Panc1 (cell line): ENCODE data around the gene CIBAR2. TPM values are rescaled to one million over a fixed set of nuclear protein-coding genes. Genes with fewer than 3 reads are reported as not detected.

ENCODE experiments used
- ATAC-seq: fragments of 200-7000 bp; cut with Tn5 transposase; 2 replicates; pipeline ENCODE4 v1.9.1; 2020; ENCODE audit warnings: mild to moderate bottlenecking, moderate library complexity
- BruUV-seq: library from RNA; stranded (reverse); fragments of 400-500 nt; replicated peaks from 2 replicates; lab custom pipeline; 2021; lab: Mats Ljungman, UMichigan
- CTCF ChIA-PET: fragments of 300-600 bp; sonication (Branson Sonifier 250); formaldehyde crosslinking; loops from one replicate; lab custom pipeline; 2022; ENCODE audit warnings: antibody characterized with exemption; lab: Charles Lee
- POLR2A ChIA-PET: fragments of 300-600 bp; sonication (Branson Sonifier 250); formaldehyde crosslinking; loops from one replicate; lab custom pipeline; 2022; ENCODE audit warnings: antibody characterized with exemption; lab: Charles Lee
- DNase-seq: peaks from one replicate; pipeline ENCODE4 v3.0.0-alpha.2; 2010; ENCODE audit warnings: low read depth, low spot score
- H3K27ac ChIP-seq: 2 replicates; pipeline ENCODE4 v1.5.1; 2011; ENCODE audit warnings: mild to moderate bottlenecking, low read length, inconsistent platforms
- H3K27me3 ChIP-seq: fragments of 200-500 bp; sonication (Bioruptor generic); 2 replicates; pipeline ENCODE4 v1.6.0; 2014; ENCODE audit warnings: low read length, inconsistent platforms; ENCODE audit not compliant: control insufficient read depth, insufficient read depth
- H3K36me3 ChIP-seq: fragments of 200-500 bp; sonication (Bioruptor generic); 2 replicates; pipeline ENCODE4 v1.5.1; 2014; ENCODE audit warnings: inconsistent platforms, mild to moderate bottlenecking, low read length, moderate library complexity; ENCODE audit not compliant: control insufficient read depth, insufficient read depth
- H3K4me1 ChIP-seq: 2 replicates; pipeline ENCODE4 v1.5.1; 2011; ENCODE audit warnings: inconsistent platforms, mild to moderate bottlenecking, low read length, moderate library complexity; ENCODE audit not compliant: control insufficient read depth, insufficient read depth
- H3K4me3 ChIP-seq, 2 experiments: 2 replicates each; pipeline ENCODE4 v1.5.1; 2011 to 2012; ENCODE audit warnings: low read depth in 2 of 2, low read length in 2 of 2, mild to moderate bottlenecking in 2 of 2, inconsistent platforms in 1 of 2, moderate library complexity in 1 of 2
- H3K9me3 ChIP-seq: fragments of 200-500 bp; sonication (Bioruptor generic); 2 replicates; pipeline ENCODE4 v1.5.1; 2014; ENCODE audit warnings: low read depth, mild to moderate bottlenecking, inconsistent platforms, low read length, moderate library complexity; ENCODE audit not compliant: control insufficient read depth, insufficient read depth
- POLR2AphosphoS5 ChIP-seq: IDR thresholded peaks from 2 replicates; pipeline ENCODE4 v1.6.1; 2012; ENCODE audit warnings: mild to moderate bottlenecking, low read depth, low read length, moderate library complexity
- REST ChIP-seq, 2 experiments: IDR thresholded peaks; 2 replicates each; pipeline ENCODE4 v1.6.1; 2011 to 2012; ENCODE audit warnings: low read depth in 2 of 2, control low read depth in 1 of 2, low read length in 1 of 2, mild to moderate bottlenecking in 1 of 2, moderate library complexity in 1 of 2; ENCODE audit not compliant: insufficient read depth in 1 of 2
- SIN3A ChIP-seq: IDR thresholded peaks from 2 replicates; pipeline ENCODE4 v1.6.1; 2012; ENCODE audit warnings: low read depth, mild to moderate bottlenecking, low read length, moderate library complexity, borderline replicate concordance; ENCODE audit not compliant: insufficient read depth
- TCF7L2 ChIP-seq: IDR thresholded peaks from 2 replicates; pipeline ENCODE4 v1.6.1; 2011; ENCODE audit warnings: mild to moderate bottlenecking, low read depth, low read length, inconsistent platforms
- in situ Hi-C: cut with HindIII; loops from 2 replicates; pipeline ENCODE4 v1.10.0; 2016; ENCODE audit warnings: low sequenced_read_pairs, low pct_unique_long_range_greater_than_20kb
- intact Hi-C: fragments of 100-400 bp; cut with micrococcal nuclease; formaldehyde crosslinking; loops from one replicate; pipeline ENCODE4 v1.10.0; 2022; ENCODE audit not compliant: unreplicated experiment
- total RNA-seq: library from RNA; stranded (reverse); gene quantifications from one replicate; pipeline ENCODE4 v1.2.1, GENCODE V29; 2021; ENCODE audit not compliant: unreplicated experiment
- TF ChIP-seq, protein P1 (sequence below): fragments of 450-650 bp; IDR thresholded peaks from 2 replicates; pipeline ENCODE4 v1.5.1; 2017; ENCODE audit warnings: mild to moderate bottlenecking

CIBAR2 gene
- total RNA-seq, 1 experiment from 2014 or later = not detected

GRCh38 chr16:85107532-85107931 lies 4.7 kb downstream of the CIBAR2 start:
- no peak for ATAC-seq
- Histone ChIP-seq H3K27me3 (no peaks in the 10 kb centered on the region), H3K4me3 (no peak overlapping the region), H3K27ac (no peak overlapping the region), H3K36me3 (no peaks in the 10 kb centered on the region), H3K4me1 (no peaks in the 10 kb centered on the region), H3K9me3 (no peaks in the 10 kb centered on the region)
- TF ChIP-seq SIN3A = no peak
- TF ChIP-seq, protein P1, sequence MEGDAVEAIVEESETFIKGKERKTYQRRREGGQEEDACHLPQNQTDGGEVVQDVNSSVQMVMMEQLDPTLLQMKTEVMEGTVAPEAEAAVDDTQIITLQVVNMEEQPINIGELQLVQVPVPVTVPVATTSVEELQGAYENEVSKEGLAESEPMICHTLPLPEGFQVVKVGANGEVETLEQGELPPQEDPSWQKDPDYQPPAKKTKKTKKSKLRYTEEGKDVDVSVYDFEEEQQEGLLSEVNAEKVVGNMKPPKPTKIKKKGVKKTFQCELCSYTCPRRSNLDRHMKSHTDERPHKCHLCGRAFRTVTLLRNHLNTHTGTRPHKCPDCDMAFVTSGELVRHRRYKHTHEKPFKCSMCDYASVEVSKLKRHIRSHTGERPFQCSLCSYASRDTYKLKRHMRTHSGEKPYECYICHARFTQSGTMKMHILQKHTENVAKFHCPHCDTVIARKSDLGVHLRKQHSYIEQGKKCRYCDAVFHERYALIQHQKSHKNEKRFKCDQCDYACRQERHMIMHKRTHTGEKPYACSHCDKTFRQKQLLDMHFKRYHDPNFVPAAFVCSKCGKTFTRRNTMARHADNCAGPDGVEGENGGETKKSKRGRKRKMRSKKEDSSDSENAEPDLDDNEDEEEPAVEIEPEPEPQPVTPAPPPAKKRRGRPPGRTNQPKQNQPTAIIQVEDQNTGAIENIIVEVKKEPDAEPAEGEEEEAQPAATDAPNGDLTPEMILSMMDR = no peak
- no peak for TF ChIP-seq POLR2AphosphoS5
- TF ChIP-seq REST (IDR thresholded peaks at IDR 0.05; ENCODE audit: insufficient read depth in 1 of 2, low read depth in 2 of 2, low read length in 1 of 2) = no peak
- TF ChIP-seq TCF7L2 = no peak
- CTCF ChIA-PET = no interaction called here
- POLR2A ChIA-PET = no interaction called here
- no TSS peak for BruUV-seq
- in situ Hi-C loops = no loop called here
- intact Hi-C loops = no loop called here
- DNase-seq = no peak

DNA sequence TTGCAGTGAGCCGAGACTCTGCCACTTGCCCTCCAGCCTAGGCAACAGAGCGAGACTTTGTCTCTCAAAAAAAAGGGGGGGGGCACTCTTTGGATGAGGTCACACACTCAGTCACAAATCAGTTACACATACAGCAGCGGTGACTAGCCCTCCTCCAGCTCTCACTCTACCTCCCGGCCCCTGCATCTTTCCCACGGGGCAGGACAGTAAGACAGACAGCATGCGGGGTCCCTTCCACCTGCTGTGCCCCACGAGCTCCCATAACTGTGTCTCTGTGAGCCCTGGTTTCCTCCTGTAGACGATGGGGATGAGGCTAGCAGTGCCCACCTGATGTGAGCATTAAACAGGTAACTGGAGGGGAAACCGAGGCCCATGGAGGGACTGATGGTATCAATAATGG lies 5.2 kb downstream of the CIBAR2 start:
- Histone ChIP-seq H3K36me3 (no peaks in the 10 kb centered on the region), H3K9me3 (no peaks in the 10 kb centered on the region), H3K27me3 (no peaks in the 10 kb centered on the region), H3K27ac (no peak overlapping the region), H3K4me3 (no peak overlapping the region), H3K4me1 (no peaks in the 10 kb centered on the region)
- intact Hi-C loops (no loop called here), in situ Hi-C loops (no loop called here)
- no peak for DNase-seq
- ChIA-PET POLR2A (no interaction called here), CTCF (interaction anchor here (0.7 kb wide), 1 partner anchor 21 kb away, joined by 12 read pairs; no protein-coding TSS in a partner anchor)
- no peak for TF ChIP-seq TCF7L2
- no peak for TF ChIP-seq SIN3A
- no peak for TF ChIP-seq REST (IDR thresholded peaks at IDR 0.05; ENCODE audit: insufficient read depth in 1 of 2, low read depth in 2 of 2, low read length in 1 of 2)
- TF ChIP-seq, protein P1 = no peak
- no peak for TF ChIP-seq POLR2AphosphoS5
- ATAC-seq = no peak
- no TSS peak for BruUV-seq
